K562 (cell line): ENCODE measurements around the gene CEP57.

Source experiments
- ELF2 ChIP-seq: fragments of 250-450 bp; sonication (Bioruptor Pico); IDR thresholded peaks from 2 replicates; pipeline ENCODE4 v1.5.0; 2021; ENCODE audit warnings: mild to moderate bottlenecking
- MXI1 ChIP-seq: IDR thresholded peaks from 2 replicates; pipeline ENCODE4 v1.6.1; 2011; ENCODE audit warnings: low read depth, mild to moderate bottlenecking, improper control_type of control experiment, low read length
- POLR2AphosphoS5 ChIP-seq: IDR thresholded peaks from 2 replicates; pipeline ENCODE4 v1.6.1; 2011; ENCODE audit warnings: mild to moderate bottlenecking, low read depth, low read length, moderate library complexity; ENCODE audit not compliant: control insufficient read depth, insufficient read depth
- TAF1 ChIP-seq: IDR thresholded peaks from 2 replicates; pipeline ENCODE4 v1.6.1; 2011; ENCODE audit warnings: mild to moderate bottlenecking, low read length, moderate library complexity; ENCODE audit not compliant: insufficient read depth, control insufficient read depth, severe bottlenecking; ENCODE audit errors: extremely low read depth
- TEAD2 ChIP-seq: fragments of 450-650 bp; IDR thresholded peaks from 2 replicates; pipeline ENCODE4 v1.6.1; 2016; ENCODE audit warnings: missing genetic modification characterization, control low read depth, missing compliant biosample characterization
- ZBTB17 ChIP-seq: fragments of 450-650 bp; formaldehyde crosslinking; IDR thresholded peaks from 2 replicates; pipeline ENCODE4 v1.4.0; 2020; ENCODE audit warnings: mild to moderate bottlenecking
- TF ChIP-seq, protein P1 (sequence below), 3 experiments: IDR thresholded peaks in 2 of 3; conservative IDR thresholded peaks in 1 of 3; 2 replicates each; pipeline ENCODE4 v1.5.1; 2011 to 2012; ENCODE audit warnings: low read length in 3 of 3, mild to moderate bottlenecking in 3 of 3, control low read depth in 2 of 3, improper control_type of control experiment in 1 of 3, inconsistent platforms in 1 of 3, low read depth in 1 of 3, mixed read lengths in 1 of 3, moderate library complexity in 1 of 3; ENCODE audit not compliant: insufficient read depth in 2 of 3
- TF ChIP-seq, protein P2 (sequence below): conservative IDR thresholded peaks from 2 replicates; pipeline ENCODE4 v1.6.1; 2011; ENCODE audit warnings: low read depth, mild to moderate bottlenecking, low read length; ENCODE audit not compliant: control insufficient read depth
- TF ChIP-seq, protein P3 (sequence below): sonication (generic); formaldehyde crosslinking; IDR thresholded peaks from 2 replicates; pipeline ENCODE4 v1.9.0; 2022; ENCODE audit warnings: mild to moderate bottlenecking, missing genetic modification reagents
- TF ChIP-seq, protein P4 (sequence below), 2 experiments: fragments of 450-650 bp; conservative IDR thresholded peaks; 2 replicates each; pipeline ENCODE4 v1.6.1; 2017; ENCODE audit warnings: mild to moderate bottlenecking in 2 of 2, moderate library complexity in 2 of 2

DNA sequence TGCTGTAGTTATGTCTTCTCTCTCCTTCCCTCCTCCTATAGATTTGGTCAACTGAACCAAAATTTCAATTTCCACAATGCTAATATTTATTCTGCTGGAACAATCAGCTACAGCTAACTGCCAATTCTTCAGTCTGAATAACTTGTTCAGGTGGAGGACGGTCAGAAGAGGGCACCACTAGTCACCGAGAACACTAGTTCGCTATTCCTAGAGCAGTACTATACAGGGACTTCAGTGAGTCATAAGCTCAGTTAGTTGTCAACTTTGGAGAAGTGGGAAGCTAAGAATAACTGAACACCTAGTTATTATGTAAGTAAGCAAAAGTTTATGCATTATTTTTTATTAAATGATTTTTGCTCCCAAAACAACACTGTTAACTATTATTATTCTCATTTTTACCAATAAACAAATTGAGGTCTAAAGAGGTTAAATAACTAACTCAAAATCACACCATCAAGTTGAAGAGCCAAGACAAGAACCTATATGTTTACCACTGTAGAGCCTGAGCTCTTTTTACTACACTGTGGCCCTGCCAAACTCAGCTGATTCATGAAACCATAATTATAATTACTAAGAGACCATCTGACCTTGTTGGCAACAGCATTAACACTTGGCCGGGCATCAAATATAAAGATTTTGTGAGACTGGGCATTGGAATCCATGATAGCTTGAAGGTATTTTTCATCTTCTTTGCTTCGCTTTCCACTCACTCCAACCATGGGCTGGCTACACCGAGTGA is 59.0 kb downstream of the CEP57 start:
- TF ChIP-seq, protein P1, sequence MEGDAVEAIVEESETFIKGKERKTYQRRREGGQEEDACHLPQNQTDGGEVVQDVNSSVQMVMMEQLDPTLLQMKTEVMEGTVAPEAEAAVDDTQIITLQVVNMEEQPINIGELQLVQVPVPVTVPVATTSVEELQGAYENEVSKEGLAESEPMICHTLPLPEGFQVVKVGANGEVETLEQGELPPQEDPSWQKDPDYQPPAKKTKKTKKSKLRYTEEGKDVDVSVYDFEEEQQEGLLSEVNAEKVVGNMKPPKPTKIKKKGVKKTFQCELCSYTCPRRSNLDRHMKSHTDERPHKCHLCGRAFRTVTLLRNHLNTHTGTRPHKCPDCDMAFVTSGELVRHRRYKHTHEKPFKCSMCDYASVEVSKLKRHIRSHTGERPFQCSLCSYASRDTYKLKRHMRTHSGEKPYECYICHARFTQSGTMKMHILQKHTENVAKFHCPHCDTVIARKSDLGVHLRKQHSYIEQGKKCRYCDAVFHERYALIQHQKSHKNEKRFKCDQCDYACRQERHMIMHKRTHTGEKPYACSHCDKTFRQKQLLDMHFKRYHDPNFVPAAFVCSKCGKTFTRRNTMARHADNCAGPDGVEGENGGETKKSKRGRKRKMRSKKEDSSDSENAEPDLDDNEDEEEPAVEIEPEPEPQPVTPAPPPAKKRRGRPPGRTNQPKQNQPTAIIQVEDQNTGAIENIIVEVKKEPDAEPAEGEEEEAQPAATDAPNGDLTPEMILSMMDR (IDR thresholded peaks at IDR 0.05 in 2 of 3, conservative IDR thresholded peaks at IDR 0.05 in 1 of 3; ENCODE audit: insufficient read depth in 2 of 3, low read depth in 1 of 3, low read length in 3 of 3): peak; percentile 50 to 70 (median 61)
- TF ChIP-seq, protein P2, sequence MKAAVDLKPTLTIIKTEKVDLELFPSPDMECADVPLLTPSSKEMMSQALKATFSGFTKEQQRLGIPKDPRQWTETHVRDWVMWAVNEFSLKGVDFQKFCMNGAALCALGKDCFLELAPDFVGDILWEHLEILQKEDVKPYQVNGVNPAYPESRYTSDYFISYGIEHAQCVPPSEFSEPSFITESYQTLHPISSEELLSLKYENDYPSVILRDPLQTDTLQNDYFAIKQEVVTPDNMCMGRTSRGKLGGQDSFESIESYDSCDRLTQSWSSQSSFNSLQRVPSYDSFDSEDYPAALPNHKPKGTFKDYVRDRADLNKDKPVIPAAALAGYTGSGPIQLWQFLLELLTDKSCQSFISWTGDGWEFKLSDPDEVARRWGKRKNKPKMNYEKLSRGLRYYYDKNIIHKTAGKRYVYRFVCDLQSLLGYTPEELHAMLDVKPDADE: no peak
- TF ChIP-seq, protein P3, sequence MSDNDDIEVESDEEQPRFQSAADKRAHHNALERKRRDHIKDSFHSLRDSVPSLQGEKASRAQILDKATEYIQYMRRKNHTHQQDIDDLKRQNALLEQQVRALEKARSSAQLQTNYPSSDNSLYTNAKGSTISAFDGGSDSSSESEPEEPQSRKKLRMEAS (CRISPR knock-in tag): no peak
- no peak for TF ChIP-seq MXI1
- TF ChIP-seq ELF2 (CRISPR knock-in tag): no peak
- no peak for TF ChIP-seq POLR2AphosphoS5
- no peak for TF ChIP-seq ZBTB17
- TF ChIP-seq, protein P4, sequence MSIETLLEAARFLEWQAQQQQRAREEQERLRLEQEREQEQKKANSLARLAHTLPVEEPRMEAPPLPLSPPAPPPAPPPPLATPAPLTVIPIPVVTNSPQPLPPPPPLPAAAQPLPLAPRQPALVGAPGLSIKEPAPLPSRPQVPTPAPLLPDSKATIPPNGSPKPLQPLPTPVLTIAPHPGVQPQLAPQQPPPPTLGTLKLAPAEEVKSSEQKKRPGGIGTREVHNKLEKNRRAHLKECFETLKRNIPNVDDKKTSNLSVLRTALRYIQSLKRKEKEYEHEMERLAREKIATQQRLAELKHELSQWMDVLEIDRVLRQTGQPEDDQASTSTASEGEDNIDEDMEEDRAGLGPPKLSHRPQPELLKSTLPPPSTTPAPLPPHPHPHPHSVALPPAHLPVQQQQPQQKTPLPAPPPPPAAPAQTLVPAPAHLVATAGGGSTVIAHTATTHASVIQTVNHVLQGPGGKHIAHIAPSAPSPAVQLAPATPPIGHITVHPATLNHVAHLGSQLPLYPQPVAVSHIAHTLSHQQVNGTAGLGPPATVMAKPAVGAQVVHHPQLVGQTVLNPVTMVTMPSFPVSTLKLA (conservative IDR thresholded peaks at IDR 0.05): no peak
- TF ChIP-seq TAF1: no peak
- TF ChIP-seq TEAD2: no peak
